GM19463 (cell line): ENCODE results near the gene NCBP3.
"Not testable (repeated sequence)": the region's sequence is repeated elsewhere in the genome, so short reads cannot be mapped to it uniquely, and the experiment has no call there.

Experiments used
- ATAC-seq: cut with Tn5 transposase; IDR thresholded peaks from one replicate; pipeline ENCODE4 v1.9.1; 2021; ENCODE audit warnings: mild to moderate bottlenecking, moderate library complexity; ENCODE audit not compliant: unreplicated experiment

Gene NCBP3

GRCh38 chr17:3794557-3795389 lies 51.3 kb downstream of the NCBP3 start:
- no peak for ATAC-seq

DNA sequence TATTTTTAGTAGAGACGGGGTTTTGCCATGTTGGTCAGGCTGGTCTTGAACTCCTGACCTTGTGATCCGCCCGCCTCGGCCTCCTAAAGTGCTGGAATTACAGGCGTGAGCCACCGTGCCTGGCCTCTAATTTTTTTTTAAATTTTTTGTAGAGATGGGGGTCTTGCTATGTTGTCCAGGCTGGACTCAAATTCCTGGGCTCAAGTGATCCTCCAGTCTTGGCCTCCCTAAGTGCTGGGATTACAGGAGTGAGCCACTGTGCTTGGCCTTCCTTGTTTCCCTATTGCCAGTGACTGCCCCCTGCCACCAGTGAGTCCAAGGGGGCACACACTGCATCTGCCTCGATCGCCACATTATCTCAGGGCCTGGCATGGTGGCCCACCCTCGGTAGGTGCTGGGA lies 51.9 kb downstream of the NCBP3 start:
- not testable (repeated sequence) for ATAC-seq

DNA sequence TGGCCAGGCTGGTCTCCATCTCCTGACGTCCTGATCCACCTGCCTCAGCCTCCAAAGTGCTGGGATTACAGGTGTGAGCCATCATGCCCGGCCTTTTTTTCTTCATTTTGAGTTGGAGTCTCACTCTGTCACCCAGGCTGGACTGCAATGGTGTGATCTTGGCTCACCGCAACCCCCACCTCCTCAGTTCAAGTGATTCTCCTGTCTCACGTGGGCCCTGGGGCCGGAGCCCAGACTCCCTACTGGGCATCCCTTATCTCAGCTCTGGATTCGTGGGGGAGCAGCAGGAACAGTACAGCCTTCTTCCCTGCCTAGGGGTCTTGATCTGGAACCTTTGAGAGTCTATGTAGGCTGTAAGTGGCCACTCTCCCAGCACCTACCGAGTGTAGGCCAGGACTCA lies 52.8 kb downstream of the NCBP3 start:
- not testable (repeated sequence) for ATAC-seq

DNA sequence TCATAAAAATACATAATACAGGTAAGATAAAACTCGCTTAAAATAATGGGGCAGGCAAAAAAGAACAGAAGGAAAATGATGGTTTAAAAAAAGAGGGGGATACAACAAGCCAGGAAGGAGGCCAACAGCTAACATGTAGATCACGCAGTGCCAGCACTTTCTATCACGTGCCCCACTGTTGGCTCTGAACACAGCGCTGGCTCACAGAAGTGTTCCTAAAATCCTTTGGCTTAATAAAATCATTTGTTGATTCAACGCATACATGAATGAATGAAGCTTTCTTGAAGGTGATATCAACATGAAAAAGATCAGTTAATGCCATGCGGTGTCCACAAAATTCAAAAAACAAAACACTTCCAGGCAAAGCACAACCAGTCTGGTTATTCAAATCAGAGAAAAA lies 53.6 kb downstream of the NCBP3 start:
- no peak for ATAC-seq

DNA sequence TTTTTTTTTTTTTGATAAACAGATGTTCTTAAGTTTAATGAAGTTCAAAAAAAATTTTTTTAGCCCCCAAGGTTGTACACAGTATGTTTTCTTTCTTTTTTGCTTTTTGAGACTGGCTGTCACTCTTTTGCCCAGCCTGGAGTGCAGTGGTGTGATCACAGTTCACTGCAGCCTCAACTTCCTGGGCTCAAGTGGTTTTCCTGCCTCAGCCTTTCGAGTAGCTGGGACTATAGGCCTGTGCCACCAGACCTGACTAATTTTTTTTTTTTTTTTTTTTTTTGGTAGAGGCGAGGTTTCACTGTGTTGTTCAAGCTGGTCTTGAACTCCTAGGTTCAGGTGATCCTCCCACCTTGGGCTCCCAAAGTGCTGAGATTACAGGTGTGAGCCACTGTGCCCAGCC lies 57.8 kb downstream of the NCBP3 start:
- ATAC-seq = no peak

DNA sequence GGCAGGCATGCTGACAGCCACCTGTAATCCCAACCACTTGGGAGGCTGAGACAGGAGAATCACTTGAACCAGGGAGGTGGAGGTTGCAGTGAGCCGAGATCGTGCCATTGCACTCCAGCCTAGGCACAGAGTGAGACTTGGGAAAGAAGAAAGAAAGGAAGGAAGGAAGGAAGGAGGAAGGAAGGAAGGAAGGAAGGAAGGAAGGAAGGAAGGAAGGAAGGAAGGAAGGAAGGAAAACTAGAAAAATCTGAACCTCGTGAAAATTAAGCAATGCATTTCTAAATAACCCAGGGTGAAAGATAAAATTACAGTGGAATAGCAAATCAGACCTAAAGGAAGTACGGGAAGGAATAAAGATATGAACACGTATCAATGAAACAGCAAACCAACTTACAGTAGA lies 60.7 kb downstream of the NCBP3 start:
- not testable (repeated sequence) for ATAC-seq

DNA sequence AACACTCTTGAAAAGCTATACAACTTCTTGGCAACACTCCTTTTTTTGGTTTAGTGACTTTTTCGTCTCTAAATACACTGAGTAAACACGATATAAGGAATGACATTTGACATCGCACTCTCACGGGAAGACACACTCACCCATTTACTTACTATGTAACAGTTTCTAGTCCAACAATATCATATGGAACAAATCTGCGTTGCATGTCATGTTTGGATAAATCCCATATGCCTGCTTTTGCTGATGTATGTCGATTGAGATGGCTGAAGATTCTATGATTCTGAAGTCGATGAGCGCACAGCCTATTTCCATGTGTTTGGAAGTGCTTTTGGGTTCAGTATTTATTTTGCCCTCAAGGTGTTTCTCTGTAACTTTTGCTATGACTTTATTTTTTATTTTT lies 63.3 kb downstream of the NCBP3 start:
- ATAC-seq = no peak

DNA sequence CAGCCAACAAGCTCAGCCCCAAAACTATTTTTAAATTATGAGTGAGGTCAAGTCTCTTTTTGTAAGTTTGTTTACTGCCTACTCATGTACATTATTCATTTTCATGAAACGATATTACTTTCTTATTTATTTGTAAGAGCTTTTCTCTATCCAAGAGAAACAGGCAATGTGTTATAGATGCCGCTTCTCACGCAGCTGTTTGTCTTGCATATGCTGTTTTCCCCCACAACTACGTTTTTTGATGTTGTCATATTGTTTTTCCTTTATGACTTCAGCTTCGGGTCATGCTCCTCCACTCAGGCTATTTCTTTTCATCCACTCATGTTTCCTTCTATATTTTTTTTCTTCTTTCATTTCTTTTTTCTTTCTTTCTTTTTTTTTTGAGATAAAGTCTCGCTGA lies 65.1 kb downstream of the NCBP3 start:
- no peak for ATAC-seq

- no peak for ATAC-seq
Observed at GRCh38 chr17:3777366-3778120, 68.5 kb downstream of the NCBP3 start.

DNA sequence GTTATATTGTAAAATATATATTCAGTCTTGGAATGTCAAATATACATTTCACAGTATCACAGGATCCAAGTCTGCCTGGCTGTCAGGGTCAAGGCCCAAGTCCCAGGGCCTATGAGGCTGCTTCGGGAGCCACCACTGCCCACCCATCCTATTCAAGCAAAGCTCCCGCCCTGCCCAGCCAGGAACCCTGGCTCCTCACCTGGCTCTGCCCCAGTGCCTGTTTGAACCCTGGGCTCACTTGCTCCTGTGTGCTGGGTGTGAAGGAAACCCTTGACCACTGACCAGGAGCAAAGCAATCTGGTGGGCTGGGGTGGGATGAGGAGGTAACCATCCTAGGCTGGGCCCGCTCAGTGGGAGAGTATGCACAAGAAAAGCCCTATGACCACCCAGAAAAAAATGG lies 72.1 kb downstream of the NCBP3 start:
- ATAC-seq = no peak

GRCh38 chr17:3773511-3773910 lies 72.5 kb downstream of the NCBP3 start:
- no peak for ATAC-seq

DNA sequence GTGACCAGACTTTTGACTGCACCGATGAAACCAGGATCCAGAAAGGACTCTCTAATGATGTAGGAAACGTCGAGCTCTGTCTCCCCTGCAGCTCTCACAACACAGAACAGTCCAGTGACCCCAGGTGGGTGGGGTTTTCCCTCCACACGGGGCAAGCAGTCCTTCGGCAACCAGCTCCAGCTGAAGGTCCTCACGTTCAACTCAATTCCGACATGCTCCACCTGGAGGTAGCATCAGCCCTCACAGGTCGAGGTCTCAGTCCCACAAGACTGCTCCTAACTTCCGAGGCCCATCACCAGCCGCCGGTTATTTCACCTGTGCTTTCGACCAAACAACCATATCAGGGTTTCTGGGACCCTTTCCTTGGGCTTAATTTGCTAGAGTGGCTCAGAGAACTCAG lies 73.3 kb downstream of the NCBP3 start:
- no peak for ATAC-seq

DNA sequence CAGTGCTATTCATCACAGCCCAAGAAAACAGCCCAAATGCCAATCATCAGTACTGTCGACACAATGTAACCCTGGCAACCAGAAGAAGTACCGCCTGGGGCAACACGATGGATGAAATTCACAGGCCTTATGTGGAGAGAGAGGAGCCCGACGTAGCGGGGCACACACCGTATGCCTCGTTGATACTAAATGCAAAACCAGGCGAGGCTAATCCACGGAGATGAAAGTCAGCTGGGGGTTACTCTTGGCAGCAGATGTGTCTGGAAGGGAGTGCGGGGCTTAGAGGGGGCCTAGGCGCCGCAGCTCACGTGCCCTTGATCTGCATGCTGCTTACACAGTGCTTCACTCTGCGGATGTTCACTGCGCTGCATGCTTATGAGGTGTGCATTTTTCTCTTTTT lies 74.9 kb downstream of the NCBP3 start:
- no peak for ATAC-seq

- ATAC-seq = no peak
Observed at GRCh38 chr17:3770466-3770865, 75.6 kb downstream of the NCBP3 start.

DNA sequence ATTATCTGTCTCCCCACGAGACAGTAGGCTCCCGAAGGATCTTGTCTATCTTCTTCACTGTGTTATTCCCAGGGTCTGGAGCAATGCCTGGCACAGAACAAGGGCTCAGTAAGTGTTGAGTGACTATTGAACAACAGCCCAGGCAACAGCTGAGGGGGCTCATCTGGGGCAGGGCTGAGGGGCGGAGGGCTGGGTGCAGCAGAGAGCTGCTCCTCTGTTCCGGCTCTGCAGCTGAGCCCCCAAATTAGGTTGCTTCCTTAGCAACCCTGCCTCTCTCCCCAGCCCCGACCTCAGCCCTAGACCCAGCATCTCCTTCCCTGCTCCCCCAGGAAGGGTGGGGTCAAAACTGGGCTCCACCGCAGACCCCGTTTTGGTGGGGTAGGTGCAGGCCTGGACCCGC lies 77.3 kb downstream of the NCBP3 start:
- ATAC-seq = no peak

GRCh38 chr17:3768341-3768740 lies 77.7 kb downstream of the NCBP3 start:
- no peak for ATAC-seq

- ATAC-seq = no peak
Observed at GRCh38 chr17:3766779-3767178, 79.3 kb downstream of the NCBP3 start.

GRCh38 chr17:3765981-3766380 lies 80.1 kb downstream of the NCBP3 start:
- no peak for ATAC-seq

DNA sequence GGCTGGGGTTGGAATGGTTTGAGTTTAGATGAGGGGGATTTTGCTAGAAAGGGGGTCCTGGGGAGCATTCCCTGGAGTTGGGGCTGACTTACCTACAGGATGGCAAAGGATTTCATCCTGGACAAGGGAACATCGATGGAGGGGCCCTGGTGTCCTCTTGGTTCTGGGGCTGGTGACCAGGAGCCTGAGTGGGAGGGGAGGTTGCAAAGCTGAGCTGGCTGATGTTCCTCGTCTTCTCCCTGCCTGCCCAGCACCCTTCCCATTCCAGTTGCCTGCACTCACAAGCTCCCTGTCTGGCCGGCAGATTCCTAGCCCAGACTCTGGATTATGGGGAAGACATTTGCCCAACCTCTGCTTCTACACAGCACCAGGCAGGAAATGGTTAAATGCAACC lies 82.3 kb downstream of the NCBP3 start:
- no peak for ATAC-seq

GRCh38 chr17:3762922-3763776 lies 82.9 kb downstream of the NCBP3 start:
- ATAC-seq = peak; percentile 72

- no peak for ATAC-seq
Observed at GRCh38 chr17:3761918-3762380, 84.1 kb downstream of the NCBP3 start.
